Spleen (tissue), 11 donors: ENCODE results near the gene SCN2A. TPM values are rescaled to one million over a fixed set of nuclear protein-coding genes. Genes with fewer than 3 reads are reported as not detected.

ENCODE experiments used
- DNase-seq: peaks from one replicate; pipeline ENCODE4 v3.0.0-alpha.2; 2020
- H3K27ac ChIP-seq, 8 donors: fragments of 200-600 bp; sonication (generic) in 7 of 8; 1 replicate in 4 of 8; 2 replicates in 4 of 8; pipeline versions ENCODE4 v1.5.0 to v1.8.0; 2016 to 2021; ENCODE audit warnings: inconsistent platforms in 4 of 8, mild to moderate bottlenecking in 4 of 8, moderate library complexity in 1 of 8
- H3K27me3 ChIP-seq, 7 donors: fragments of 200-600 bp; sonication (generic) in 6 of 7; replicated peaks in 1 of 7; 1 replicate in 4 of 7; 2 replicates in 3 of 7; pipeline versions ENCODE4 v1.5.0 to v1.8.0; 2016 to 2021; ENCODE audit warnings: inconsistent platforms in 3 of 7, mild to moderate bottlenecking in 1 of 7
- H3K36me3 ChIP-seq, 6 donors: fragments of 200-600 bp; sonication (generic) in 5 of 6; 1 replicate in 4 of 6; 2 replicates in 2 of 6; pipeline versions ENCODE4 v1.5.0 to v1.8.0; 2016 to 2021; ENCODE audit warnings: inconsistent platforms in 2 of 6
- H3K4me1 ChIP-seq, 6 donors: fragments of 200-600 bp; sonication (generic) in 5 of 6; 1 replicate in 3 of 6; 2 replicates in 3 of 6; pipeline versions ENCODE4 v1.5.0 to v1.8.0; 2016 to 2021; ENCODE audit warnings: inconsistent platforms in 3 of 6
- H3K4me3 ChIP-seq, 8 donors: fragments of 200-600 bp; sonication (generic) in 7 of 8; 1 replicate in 4 of 8; 2 replicates in 4 of 8; pipeline versions ENCODE4 v1.5.0 to v1.8.0; 2016 to 2021; ENCODE audit warnings: inconsistent platforms in 4 of 8, mild to moderate bottlenecking in 4 of 8, moderate library complexity in 2 of 8
- H3K9me3 ChIP-seq, 8 donors: fragments of 200-600 bp; sonication (generic) in 7 of 8; 1 replicate in 4 of 8; 2 replicates in 4 of 8; pipeline versions ENCODE4 v1.5.0 to v1.8.0; 2016 to 2021; ENCODE audit warnings: inconsistent platforms in 4 of 8
- CTCF ChIP-seq, 11 experiments: fragments of 200-600 bp in 7 of 11; fragments of 450-650 bp in 4 of 11; sonication (generic) in 4 of 11; IDR thresholded peaks in 8 of 11; conservative IDR thresholded peaks in 3 of 11; 1 replicate in 7 of 11; 2 replicates in 4 of 11; pipeline versions ENCODE4 v1.4.0 to v1.8.0; 2016 to 2021; ENCODE audit warnings: antibody characterized with exemption in 11 of 11, inconsistent platforms in 4 of 11, mild to moderate bottlenecking in 1 of 11
- POLR2A ChIP-seq, 3 donors: fragments of 450-650 bp; IDR thresholded peaks; one replicate each; pipeline ENCODE4 v1.5.1; 2017; ENCODE audit warnings: antibody characterized with exemption in 3 of 3, mild to moderate bottlenecking in 1 of 3
- POLR2AphosphoS5 ChIP-seq, 3 donors: sonication (generic); formaldehyde crosslinking; IDR thresholded peaks; one replicate each; pipeline ENCODE4 v1.5.1; 2017; ENCODE audit warnings: antibody characterized with exemption in 3 of 3
- WGBS, 5 donors: extraction: QIAGEN DNeasy Blood & Tissue Kit in 3 of 5; methylation state at CpG; one replicate each; pipeline versions ENCODE4 v1.1.5 to v1.1.7; 2013 to 2018; 5-methylcytosine and 5-hydroxymethylcytosine counted together
- intact Hi-C: fragments of 100-400 bp; cut with DNase I; formaldehyde crosslinking; loops from one replicate; pipeline ENCODE4 v1.15.0; 2023; ENCODE audit warnings: low total_unique reads
- polyA plus RNA-seq, 3 donors: library from polyadenylated mRNA; stranded (reverse); fragments of 200-250 nt; gene quantifications; one replicate each; pipeline ENCODE4 v1.2.1, GENCODE V29; 2013
- total RNA-seq, 7 donors: library from RNA; depleted of rRNA in 3 of 7; stranded (reverse); fragments of >200 nt in 3 of 7; fragmentation: NEBNext Ultra II Directional in 4 of 7; extraction: Animal tissue kit (Norgen Biotek cat#: 25700) in 4 of 7; gene quantifications; one replicate each; pipeline versions ENCODE4 v1.1.0 to v1.2.1, GENCODE V29; 2016 to 2021
- donor health status: healthy with polysubstance abuse.
- donor health status: DM: no; HTN: no; CAD: no; lungs with moderate emphysema.
- donor health status: DM: no; HTN: no; CAD: no.
- donor health status: Bipolar disorder and iron deficiency.
- donor health status: healthy.
- donor health status: DM: no; HTN: no; CAD: no.
- donor health status: DM: yes; HTN: yes; CAD: no.

The SCN2A gene
- total and polyA plus RNA-seq, 10 donors = 0.14 to 1.2 (median 0.28) TPM

DNA sequence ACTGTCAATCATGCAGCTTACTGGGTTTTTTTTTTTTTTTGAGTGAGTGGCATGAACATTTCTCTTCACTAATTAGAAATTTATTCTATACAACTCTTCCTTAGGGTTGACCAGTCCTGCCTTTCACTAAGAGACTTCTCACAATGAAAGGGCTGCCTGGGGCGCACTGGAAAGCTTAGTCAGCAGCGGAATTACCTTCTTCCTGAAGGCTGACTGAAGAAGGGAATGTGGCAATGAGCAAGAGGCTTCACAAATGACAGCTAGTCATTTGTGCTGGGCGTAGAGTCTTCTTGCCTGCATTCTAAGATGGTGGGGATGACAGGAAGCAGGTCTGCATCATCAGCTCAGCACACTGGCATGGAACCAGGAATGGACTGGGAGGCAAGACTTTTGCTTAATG, 19.7 kb upstream of the SCN2A start:
- TF ChIP-seq POLR2A (IDR thresholded peaks at IDR 0.05) = no peak
- intact Hi-C loops = no loop called here
- no peak for DNase-seq
- Histone ChIP-seq H3K4me1 (no peaks in the 10 kb centered on the region), H3K36me3 (no peaks in the 10 kb centered on the region), H3K27ac (no peak overlapping the region), H3K4me3 (no peak overlapping the region), H3K9me3 (no peaks in the 10 kb centered on the region), H3K27me3 (no peaks in the 10 kb centered on the region)
- 67 to 90% (median 84%) methylated on average over 3 of the region's 3 CpGs for WGBS, 5 donors

DNA sequence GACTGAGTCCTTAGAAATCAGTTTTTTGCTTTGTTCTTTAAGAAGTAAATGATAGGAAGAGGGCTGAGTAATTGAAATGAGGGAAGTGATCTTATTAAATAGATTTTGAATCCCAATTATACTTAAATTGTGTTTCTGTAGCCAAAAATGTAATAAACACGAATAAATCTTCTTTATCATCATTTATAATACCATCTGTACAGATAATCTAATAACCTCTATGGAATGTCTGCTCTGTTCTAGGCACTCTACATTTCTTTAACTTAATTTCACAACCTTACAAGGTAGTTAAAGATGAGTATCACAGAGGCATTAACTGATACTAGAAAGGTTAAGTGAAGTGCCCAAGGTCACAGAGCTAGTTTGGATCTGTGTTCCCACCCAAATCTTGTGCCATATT, 14.3 kb upstream of the SCN2A start:
- no peak for DNase-seq
- TF ChIP-seq POLR2A (IDR thresholded peaks at IDR 0.05) (no peak), CTCF (IDR thresholded peaks at IDR 0.05 in 8 of 11, conservative IDR thresholded peaks at IDR 0.05 in 3 of 11) (no peak), POLR2AphosphoS5 (IDR thresholded peaks at IDR 0.05) (no peak)
- no peaks in the 10 kb centered on the region for H3K27me3 ChIP-seq
- 38 to 64% (median 48%) methylated on average over 1 of the region's 1 CpG for WGBS, 5 donors
- intact Hi-C loops = no loop called here
- no peaks in the 10 kb centered on the region for H3K4me1 ChIP-seq
- H3K36me3 ChIP-seq = no peaks in the 10 kb centered on the region
- no peak overlapping the region for H3K27ac ChIP-seq
- no peak overlapping the region for H3K4me3 ChIP-seq
- H3K9me3 ChIP-seq = no peaks in the 10 kb centered on the region

- TF ChIP-seq CTCF (IDR thresholded peaks at IDR 0.05 in 8 of 11, conservative IDR thresholded peaks at IDR 0.05 in 3 of 11) (no peak), POLR2AphosphoS5 (IDR thresholded peaks at IDR 0.05) (no peak), POLR2A (IDR thresholded peaks at IDR 0.05) (no peak)
- Histone ChIP-seq H3K9me3 (no peaks in the 10 kb centered on the region), H3K27ac (no peak overlapping the region), H3K4me3 (no peak overlapping the region), H3K36me3 (no peaks in the 10 kb centered on the region), H3K4me1 (no peaks in the 10 kb centered on the region), H3K27me3 (no peaks in the 10 kb centered on the region)
- WGBS, 5 donors = 72 to 85% (median 76%) methylated on average over 1 of the region's 1 CpG
- no peak for DNase-seq
- intact Hi-C loops = no loop called here
Observed at GRCh38 chr2:165227571-165227970, 11.6 kb upstream of the SCN2A start.

DNA sequence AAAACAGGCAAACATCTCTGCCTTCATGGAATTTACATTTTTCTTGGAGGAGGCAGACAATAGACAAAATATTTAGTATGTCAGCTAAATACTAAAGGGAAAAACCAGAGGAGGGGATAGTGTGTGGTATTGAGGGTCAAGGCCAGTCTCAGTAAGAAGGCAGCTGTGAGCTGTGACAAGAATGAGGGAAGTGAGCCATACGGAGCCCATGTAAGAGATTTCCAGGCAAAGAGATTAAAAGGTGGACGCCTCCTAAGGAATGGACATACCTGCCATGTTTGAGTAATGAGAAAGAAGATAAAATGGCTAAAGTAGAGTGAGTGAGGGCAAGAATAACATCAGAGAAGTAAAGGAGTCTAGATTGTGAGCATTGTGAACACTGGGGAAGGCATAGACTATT, 2.2 kb upstream of the SCN2A start:
- intact Hi-C loops = no loop called here
- TF ChIP-seq CTCF (IDR thresholded peaks at IDR 0.05 in 8 of 11, conservative IDR thresholded peaks at IDR 0.05 in 3 of 11) (no peak), POLR2A (IDR thresholded peaks at IDR 0.05) (no peak), POLR2AphosphoS5 (IDR thresholded peaks at IDR 0.05) (no peak)
- H3K4me3 ChIP-seq = no peak overlapping the region
- H3K27me3 ChIP-seq = no peaks in the 10 kb centered on the region
- no peaks in the 10 kb centered on the region for H3K36me3 ChIP-seq
- WGBS, 5 donors = 46 to 63% (median 50%) methylated on average over 2 of the region's 2 CpGs
- H3K27ac ChIP-seq = no peak overlapping the region
- H3K9me3 ChIP-seq = no peaks in the 10 kb centered on the region
- no peaks in the 10 kb centered on the region for H3K4me1 ChIP-seq
- no peak for DNase-seq

DNA sequence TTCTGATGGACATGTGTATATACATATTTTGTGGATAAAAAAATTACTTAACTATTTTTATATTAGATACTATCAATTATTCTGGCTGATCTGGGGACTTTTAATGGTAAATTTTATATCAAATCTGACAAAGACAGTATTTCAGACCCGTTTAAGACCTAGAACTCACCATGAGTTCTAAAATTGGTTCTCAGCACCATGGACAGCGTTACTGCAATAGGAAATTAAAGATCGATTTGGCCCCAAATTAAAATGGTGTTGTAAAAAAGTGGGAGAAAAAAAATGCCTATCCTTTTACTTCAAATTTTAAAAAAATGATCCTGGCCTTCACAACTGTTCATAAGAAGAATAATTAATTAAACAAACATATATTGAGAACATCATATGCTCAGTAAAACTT, 919 bp upstream of the SCN2A start:
- WGBS, 5 donors = 7 to 12% (median 8%) methylated on average over 3 of the region's 3 CpGs
- Histone ChIP-seq H3K9me3 (no peaks in the 10 kb centered on the region), H3K4me1 (no peaks in the 10 kb centered on the region), H3K27me3 (no peaks in the 10 kb centered on the region), H3K36me3 (no peaks in the 10 kb centered on the region), H3K4me3 (no peak overlapping the region), H3K27ac (no peak overlapping the region)
- TF ChIP-seq POLR2A (IDR thresholded peaks at IDR 0.05) (no peak), POLR2AphosphoS5 (IDR thresholded peaks at IDR 0.05) (no peak), CTCF (IDR thresholded peaks at IDR 0.05 in 8 of 11, conservative IDR thresholded peaks at IDR 0.05 in 3 of 11) (no peak)
- intact Hi-C loops = no loop called here
- no peak for DNase-seq
